ENCODE data around the gene ATP2B2.
"Not testable (repeated sequence)": the region's sequence is repeated elsewhere in the genome, so short reads cannot be mapped to it uniquely, and the experiment has no call there.

Gene ATP2B2

GRCh38 chr3:10384541-10385360 is 120.6 kb downstream of the ATP2B2 start:
- DNase-seq (ENCODE audit: low read depth, low spot score), result no peak

- DNase-seq (ENCODE audit: low read depth, low spot score), result no peak
Measured at GRCh38 chr3:10383850-10384248, 121.5 kb downstream of the ATP2B2 start.

GRCh38 chr3:10382892-10383849 is 122.2 kb downstream of the ATP2B2 start:
- DNase-seq (ENCODE audit: low read depth, low spot score), result no peak

GRCh38 chr3:10382445-10382844 is 122.9 kb downstream of the ATP2B2 start:
- not testable (repeated sequence) for DNase-seq (ENCODE audit: low read depth, low spot score)

GRCh38 chr3:10381336-10381735 is 124.0 kb downstream of the ATP2B2 start:
- DNase-seq (ENCODE audit: low read depth, low spot score), result no peak

GRCh38 chr3:10380906-10381305 is 124.5 kb downstream of the ATP2B2 start:
- no peak for DNase-seq (ENCODE audit: low read depth, low spot score)

GRCh38 chr3:10379961-10380360 is 125.4 kb downstream of the ATP2B2 start:
- no peak for DNase-seq (ENCODE audit: low read depth, low spot score)

- DNase-seq (ENCODE audit: low read depth, low spot score), result no peak
Measured at GRCh38 chr3:10379161-10379560, 126.2 kb downstream of the ATP2B2 start.

- DNase-seq (ENCODE audit: low read depth, low spot score), result no peak
Measured at GRCh38 chr3:10378742-10379141, 126.6 kb downstream of the ATP2B2 start.

GRCh38 chr3:10378246-10378645 is 127.1 kb downstream of the ATP2B2 start:
- no peak for DNase-seq (ENCODE audit: low read depth, low spot score)

- no peak for DNase-seq (ENCODE audit: low read depth, low spot score)
Measured at GRCh38 chr3:10377148-10377725, 128.1 kb downstream of the ATP2B2 start.

GRCh38 chr3:10376353-10376752 is 129.0 kb downstream of the ATP2B2 start:
- no peak for DNase-seq (ENCODE audit: low read depth, low spot score)

GRCh38 chr3:10375296-10376053 is 129.9 kb downstream of the ATP2B2 start:
- no peak for DNase-seq (ENCODE audit: low read depth, low spot score)

GRCh38 chr3:10374311-10374710 is 131.1 kb downstream of the ATP2B2 start:
- no peak for DNase-seq (ENCODE audit: low read depth, low spot score)

- DNase-seq (ENCODE audit: low read depth, low spot score), result no peak
Measured at GRCh38 chr3:10373686-10374261, 131.6 kb downstream of the ATP2B2 start.

- DNase-seq (ENCODE audit: low read depth, low spot score), result no peak
Measured at GRCh38 chr3:10371789-10372188, 133.6 kb downstream of the ATP2B2 start.

GRCh38 chr3:10371167-10371566 is 134.2 kb downstream of the ATP2B2 start:
- no peak for DNase-seq (ENCODE audit: low read depth, low spot score)

GRCh38 chr3:10370429-10370828 is 135.0 kb downstream of the ATP2B2 start:
- peak; percentile 68 for DNase-seq (ENCODE audit: low read depth, low spot score)

GRCh38 chr3:10368512-10368911 is 136.9 kb downstream of the ATP2B2 start:
- no peak for DNase-seq (ENCODE audit: low read depth, low spot score)

- DNase-seq (ENCODE audit: low read depth, low spot score), result no peak
Measured at GRCh38 chr3:10367506-10367905, 137.9 kb downstream of the ATP2B2 start.

- peak; percentile 98 for DNase-seq (ENCODE audit: low read depth, low spot score)
Measured at GRCh38 chr3:10366651-10367101, 138.7 kb downstream of the ATP2B2 start.

Data from brain pericyte (primary cell).